Measurements from ENCODE around the gene LCN12.

LCN12 gene

GRCh38 chr9:136988872-136989271, 36.8 kb downstream of the LCN12 start:
- H3K9me3 ChIP-seq (ENCODE audit: insufficient read depth, low read length): no peaks in the 10 kb centered on the region
- H4K20me1 ChIP-seq (ENCODE audit: insufficient read depth, low read length): no peaks in the 10 kb centered on the region
- H3K4me1 ChIP-seq (ENCODE audit: low read length): peaks cover 7% of the 10 kb centered on the region; the same call in 1 of the 2 replicates
- no peak overlapping the region for H3K27ac ChIP-seq (ENCODE audit: low read length)
- peaks cover 8% of the 10 kb centered on the region; the same call in 1 of the 2 replicates for H3K79me2 ChIP-seq (ENCODE audit: low read length)
- no peak overlapping the region for H3K4me2 ChIP-seq (ENCODE audit: low read length)
- no peak overlapping the region for H3K4me3 ChIP-seq (ENCODE audit: low read length)
- peaks cover 4% of the 10 kb centered on the region for H3K36me3 ChIP-seq (replicated peaks; ENCODE audit: low read depth, low read length)
- TF ChIP-seq CTCF (IDR thresholded peaks at IDR 0.05; ENCODE audit: low read depth, low read length) (no peak), EZH2phosphoT487 (IDR thresholded peaks at IDR 0.05; ENCODE audit: low read depth) (no peak)
- H2AFZ ChIP-seq (ENCODE audit: low read depth, low read length): no peak overlapping the region
- no peak overlapping the region for H3K9ac ChIP-seq (ENCODE audit: low read length)
- no peaks in the 10 kb centered on the region for H3K27me3 ChIP-seq (ENCODE audit: low read depth, low read length)

GRCh38 chr9:136990242-136990911, 38.3 kb downstream of the LCN12 start:
- Histone ChIP-seq H4K20me1 (ENCODE audit: insufficient read depth, low read length) (no peaks in the 10 kb centered on the region), H3K9ac (ENCODE audit: low read length) (no peak overlapping the region), H3K9me3 (ENCODE audit: insufficient read depth, low read length) (no peaks in the 10 kb centered on the region), H3K27me3 (ENCODE audit: low read depth, low read length) (no peaks in the 10 kb centered on the region), H3K4me2 (ENCODE audit: low read length) (no peak overlapping the region), H2AFZ (ENCODE audit: low read depth, low read length) (no peak overlapping the region), H3K27ac (ENCODE audit: low read length) (no peak overlapping the region), H3K4me1 (ENCODE audit: low read length) (peaks cover 7% of the 10 kb centered on the region; the same call in 1 of the 2 replicates), H3K79me2 (ENCODE audit: low read length) (peaks cover 8% of the 10 kb centered on the region; the same call in 1 of the 2 replicates), H3K4me3 (ENCODE audit: low read length) (no peak overlapping the region), H3K36me3 (replicated peaks; ENCODE audit: low read depth, low read length) (peaks cover 7% of the 10 kb centered on the region)
- TF ChIP-seq CTCF (IDR thresholded peaks at IDR 0.05; ENCODE audit: low read depth, low read length): no peak

GRCh38 chr9:136991993-136992818, 40.1 kb downstream of the LCN12 start, which contains the start of gene PAXX:
Gene PAXX (plus strand): TSS chr9:136992422. CDS start chr9:136992444, 22 bp downstream.
- H2AFZ ChIP-seq (ENCODE audit: low read depth, low read length): 0 out of 2 replicates have a peak within 1 kb of the TSS, but pooled peaks have one; percentile 71
- H3K4me3 ChIP-seq (ENCODE audit: low read length): peak within 1 kb of the TSS; percentile 87
- H3K27me3 ChIP-seq (ENCODE audit: low read depth, low read length): peaks cover 8% of the 10 kb centered on the region
- TF ChIP-seq EZH2phosphoT487 (IDR thresholded peaks at IDR 0.05; ENCODE audit: low read depth): no peak
- no peak for TF ChIP-seq CTCF (IDR thresholded peaks at IDR 0.05; ENCODE audit: low read depth, low read length)
- peak within 1 kb of the TSS; percentile 70 for H3K27ac ChIP-seq (ENCODE audit: low read length)
- H4K20me1 ChIP-seq (ENCODE audit: insufficient read depth, low read length): no peaks in the 10 kb centered on the region
- no peaks in the 10 kb centered on the region for H3K9me3 ChIP-seq (ENCODE audit: insufficient read depth, low read length)
- H3K9ac ChIP-seq (ENCODE audit: low read length): peak within 1 kb of the TSS; percentile 72
- peaks cover 8% of the 10 kb centered on the region; the same call in 1 of the 2 replicates for H3K79me2 ChIP-seq (ENCODE audit: low read length)
- peaks cover 10% of the 10 kb centered on the region; the same call in 1 of the 2 replicates for H3K4me1 ChIP-seq (ENCODE audit: low read length)
- peak within 1 kb of the TSS; percentile 96 for H3K4me2 ChIP-seq (ENCODE audit: low read length)
- H3K36me3 ChIP-seq (replicated peaks; ENCODE audit: low read depth, low read length): peaks cover 7% of the 10 kb centered on the region

GRCh38 chr9:136992819-136993369, 40.8 kb downstream of the LCN12 start:
- Histone ChIP-seq H3K4me3 (ENCODE audit: low read length) (peak overlapping the region; percentile 87), H3K4me1 (ENCODE audit: low read length) (peaks cover 15% of the 10 kb centered on the region; the same call in 1 of the 2 replicates), H4K20me1 (ENCODE audit: insufficient read depth, low read length) (no peaks in the 10 kb centered on the region), H3K36me3 (replicated peaks; ENCODE audit: low read depth, low read length) (peaks cover 7% of the 10 kb centered on the region), H3K27me3 (ENCODE audit: low read depth, low read length) (peaks cover 15% of the 10 kb centered on the region), H3K79me2 (ENCODE audit: low read length) (peaks cover 8% of the 10 kb centered on the region; the same call in 1 of the 2 replicates), H3K9ac (ENCODE audit: low read length) (peak overlapping the region; percentile 72), H2AFZ (ENCODE audit: low read depth, low read length) (no peak overlapping the region), H3K9me3 (ENCODE audit: insufficient read depth, low read length) (no peaks in the 10 kb centered on the region), H3K27ac (ENCODE audit: low read length) (peak overlapping the region; percentile 70), H3K4me2 (ENCODE audit: low read length) (peak overlapping the region; percentile 96)
- no peak for TF ChIP-seq EZH2phosphoT487 (IDR thresholded peaks at IDR 0.05; ENCODE audit: low read depth)
- no peak for TF ChIP-seq CTCF (IDR thresholded peaks at IDR 0.05; ENCODE audit: low read depth, low read length)
